ENCODE data around the gene UCK2.
A peak's percentile ranks its signal among the peaks of the same experiment; 100 is the strongest.
"Not testable (repeated sequence)": the region's sequence is repeated elsewhere in the genome, so short reads cannot be mapped to it uniquely, and the experiment has no call there.

The UCK2 gene
- long read RNA-seq, donor 1, transcript UCK2-201 (7 exons, 1,375 nt) = major isoform, 9 of 9 reads
- long read RNA-seq, donor 1, partial matches to known transcripts = 0 of 9 reads
- long read RNA-seq, donor 1, other reads (novel, unspliced or antisense) = 0 of 9 reads
- long read RNA-seq, donor 2, full-length matches to known transcripts = 4 of 4 reads
- long read RNA-seq, donor 2, partial matches to known transcripts = 0 of 4 reads
- long read RNA-seq, donor 2, other reads (novel, unspliced or antisense) = 0 of 4 reads
- long read RNA-seq, donor 3, partial matches to known transcripts = 0 of 4 reads
- long read RNA-seq, donor 3, other reads (novel, unspliced or antisense) = 0 of 4 reads
- long read RNA-seq, donor 4, full-length matches to known transcripts = 9 of 9 reads
- long read RNA-seq, donor 4, partial matches to known transcripts = 0 of 9 reads
- long read RNA-seq, donor 4, other reads (novel, unspliced or antisense) = 0 of 9 reads
- long read RNA-seq, donor 5, full-length matches to known transcripts = 4 of 4 reads
- long read RNA-seq, donor 5, partial matches to known transcripts = 0 of 4 reads
- long read RNA-seq, donor 5, other reads (novel, unspliced or antisense) = 0 of 4 reads
- long read RNA-seq, donor 6, full-length matches to known transcripts = 9 of 9 reads
- long read RNA-seq, donor 6, partial matches to known transcripts = 0 of 9 reads
- long read RNA-seq, donor 6, other reads (novel, unspliced or antisense) = 0 of 9 reads
- long read RNA-seq, donor 7, full-length matches to known transcripts = 16 of 16 reads
- long read RNA-seq, donor 7, partial matches to known transcripts = 0 of 16 reads
- long read RNA-seq, donor 7, other reads (novel, unspliced or antisense) = 0 of 16 reads
- long read RNA-seq, donor 8, full-length matches to known transcripts = 9 of 9 reads
- long read RNA-seq, donor 8, partial matches to known transcripts = 0 of 9 reads
- long read RNA-seq, donor 8, other reads (novel, unspliced or antisense) = 0 of 9 reads

- DNase-seq = peak; percentile 98
These were observed at the start of gene UCK2 for GRCh38 chr1:165827268-165828102. UCK2 (plus strand) TSS chr1:165827614; CDS start chr1:165827834, 220 bp downstream.

- not testable (repeated sequence) for DNase-seq
These were observed 49.2 kb upstream of the UCK2 start for GRCh38 chr1:165778197-165778596.

DNA sequence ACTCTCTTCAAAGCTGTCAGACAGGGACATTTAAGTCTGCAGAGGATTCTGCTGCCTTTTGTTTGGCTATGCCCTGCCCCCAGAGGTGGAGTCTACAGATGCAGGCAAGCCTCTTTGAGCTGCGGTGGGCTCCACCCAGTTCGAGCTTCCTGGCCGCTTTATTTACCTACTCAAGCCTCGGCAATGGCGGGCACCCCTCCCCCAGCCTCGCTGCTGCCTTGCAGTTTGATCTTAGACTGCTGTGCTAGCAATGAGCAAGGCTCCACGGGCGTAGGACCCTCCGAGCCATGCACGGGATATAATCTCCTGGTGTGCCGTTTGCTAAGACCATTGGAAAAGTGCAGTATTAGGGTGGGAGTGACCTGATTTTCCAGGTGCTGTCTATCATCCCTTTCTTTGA is 43.9 kb upstream of the UCK2 start:
- DNase-seq = not testable (repeated sequence)

DNA sequence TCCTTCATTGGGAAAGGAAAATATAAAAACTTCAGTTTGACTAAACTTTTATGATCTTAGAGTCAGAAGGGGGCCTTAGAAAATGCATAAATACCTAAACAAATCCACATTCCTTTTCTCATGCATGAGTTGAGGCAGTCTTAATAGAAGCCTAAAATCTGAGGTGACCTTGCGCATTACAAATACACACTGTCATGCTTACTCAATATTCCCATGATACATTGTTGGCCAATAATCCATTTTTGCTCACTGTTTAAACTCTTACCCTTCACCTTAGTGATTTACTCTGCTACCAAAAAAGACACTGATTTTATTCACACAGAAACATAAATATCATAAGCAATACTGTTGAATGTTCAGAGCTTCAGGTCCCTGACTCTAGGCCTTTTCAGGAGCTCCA is 39.7 kb upstream of the UCK2 start:
- no peak for DNase-seq

DNA sequence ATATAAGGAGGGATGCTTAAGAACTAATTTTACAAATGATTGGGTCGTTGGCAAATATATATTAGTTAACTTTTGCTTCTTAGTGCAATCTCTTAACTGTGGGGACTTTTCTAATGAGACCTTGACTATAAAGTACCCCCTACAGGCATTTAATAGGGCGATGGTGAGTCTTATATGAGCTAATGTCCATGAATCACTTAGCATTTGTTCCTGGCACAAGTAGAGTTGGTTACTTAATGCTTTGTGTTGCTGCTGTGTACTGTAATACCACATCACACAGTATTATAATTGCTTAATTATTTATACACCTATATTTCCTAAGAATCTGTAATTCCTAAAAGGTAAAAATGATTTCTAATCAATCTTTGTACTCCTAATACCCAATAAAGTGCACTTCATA is 33.5 kb upstream of the UCK2 start:
- DNase-seq = no peak

- DNase-seq = no peak
These were observed 31.5 kb upstream of the UCK2 start for GRCh38 chr1:165795894-165796293.

DNA sequence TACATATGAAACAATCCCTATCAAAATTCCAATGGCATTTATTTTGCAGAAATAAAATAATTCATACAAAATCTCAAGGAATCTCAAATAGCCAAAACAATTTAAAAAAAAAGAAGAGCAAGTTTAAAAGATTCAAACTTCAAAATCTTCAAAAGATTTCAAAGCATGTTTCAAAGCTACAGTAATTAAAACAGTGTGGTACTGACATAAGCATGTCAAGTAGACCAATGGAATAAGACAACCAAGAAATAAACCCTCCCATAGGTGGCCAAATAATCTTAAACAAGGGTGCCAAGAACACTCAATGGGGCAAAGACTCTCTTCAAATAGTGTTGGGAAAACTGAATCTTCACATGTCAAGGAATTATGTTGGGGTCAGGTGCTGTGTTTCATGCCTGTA is 28.0 kb upstream of the UCK2 start:
- no peak for DNase-seq

GRCh38 chr1:165804513-165804912 is 22.9 kb upstream of the UCK2 start:
- not testable (repeated sequence) for DNase-seq

DNA sequence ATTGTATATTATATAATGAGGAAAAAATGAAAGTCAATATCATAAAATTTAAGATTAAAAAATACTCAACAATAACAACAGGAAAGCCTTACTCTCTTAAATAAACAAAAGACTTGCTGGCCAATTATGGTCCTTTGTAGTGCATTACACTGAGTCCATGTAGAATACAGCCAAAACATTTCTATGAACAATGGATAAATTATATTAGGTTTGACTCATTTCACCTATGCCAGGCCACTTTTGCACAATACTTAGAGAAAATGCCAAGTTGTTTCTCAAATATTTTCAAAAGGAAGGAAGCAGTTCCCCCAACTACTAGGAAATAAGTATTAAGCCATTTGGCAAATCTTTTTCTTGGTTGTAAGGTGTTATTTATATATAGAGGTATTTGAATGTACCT is 19.8 kb upstream of the UCK2 start:
- no peak for DNase-seq

- no peak for DNase-seq
These were observed 11.7 kb upstream of the UCK2 start for GRCh38 chr1:165815725-165816124.

DNA sequence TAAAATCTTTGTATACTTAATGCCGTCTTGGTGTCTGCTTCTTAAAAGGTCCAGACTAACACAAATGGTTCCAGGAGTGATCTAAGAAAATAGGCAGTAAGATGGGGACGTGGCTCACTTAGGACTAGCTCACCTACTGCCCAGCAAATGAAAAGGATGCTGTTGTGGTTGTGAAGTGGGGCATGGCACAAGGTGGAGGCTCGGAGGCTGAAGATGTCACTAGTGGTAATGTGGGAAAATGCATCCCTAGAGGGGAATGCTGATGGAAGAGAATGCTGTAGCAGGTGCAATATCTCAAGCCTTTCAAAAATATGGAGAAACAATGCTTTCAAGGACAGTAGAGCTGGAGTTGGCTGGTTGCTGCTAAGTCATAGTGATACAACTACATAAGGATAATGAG is 11.3 kb upstream of the UCK2 start:
- DNase-seq = no peak

DNA sequence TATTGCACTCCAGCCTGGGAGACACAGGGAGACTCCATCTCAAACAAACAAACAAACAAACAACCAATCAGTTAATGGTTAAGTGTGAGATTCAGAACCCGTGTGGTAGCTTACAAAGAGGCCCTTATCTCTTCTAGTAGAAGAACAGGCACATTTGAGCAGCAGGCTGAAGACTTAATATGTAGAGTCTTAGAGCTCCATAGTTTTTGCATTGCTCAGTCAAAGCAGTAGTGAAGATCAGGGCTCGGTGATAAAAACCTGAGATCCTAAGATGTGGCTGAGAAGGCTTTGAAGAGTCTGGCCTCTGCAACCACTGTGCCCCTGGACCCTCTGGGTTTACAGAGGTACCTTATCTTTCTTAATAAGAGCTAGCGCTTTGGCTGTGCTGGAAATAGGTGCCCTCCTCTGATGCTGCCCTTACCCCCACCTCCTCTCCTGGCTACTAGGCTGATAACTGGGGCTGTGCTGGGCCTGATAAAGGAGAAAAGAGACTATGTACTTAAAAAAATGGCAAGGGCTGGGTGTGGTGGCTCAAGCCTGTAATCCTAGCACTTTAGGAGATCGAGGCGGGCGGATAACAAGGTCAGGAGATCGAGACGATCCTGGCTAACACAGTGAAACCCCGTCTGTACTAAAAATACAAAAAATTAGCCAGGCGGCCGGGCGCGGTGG is 10.5 kb upstream of the UCK2 start:
- DNase-seq = no peak

DNA sequence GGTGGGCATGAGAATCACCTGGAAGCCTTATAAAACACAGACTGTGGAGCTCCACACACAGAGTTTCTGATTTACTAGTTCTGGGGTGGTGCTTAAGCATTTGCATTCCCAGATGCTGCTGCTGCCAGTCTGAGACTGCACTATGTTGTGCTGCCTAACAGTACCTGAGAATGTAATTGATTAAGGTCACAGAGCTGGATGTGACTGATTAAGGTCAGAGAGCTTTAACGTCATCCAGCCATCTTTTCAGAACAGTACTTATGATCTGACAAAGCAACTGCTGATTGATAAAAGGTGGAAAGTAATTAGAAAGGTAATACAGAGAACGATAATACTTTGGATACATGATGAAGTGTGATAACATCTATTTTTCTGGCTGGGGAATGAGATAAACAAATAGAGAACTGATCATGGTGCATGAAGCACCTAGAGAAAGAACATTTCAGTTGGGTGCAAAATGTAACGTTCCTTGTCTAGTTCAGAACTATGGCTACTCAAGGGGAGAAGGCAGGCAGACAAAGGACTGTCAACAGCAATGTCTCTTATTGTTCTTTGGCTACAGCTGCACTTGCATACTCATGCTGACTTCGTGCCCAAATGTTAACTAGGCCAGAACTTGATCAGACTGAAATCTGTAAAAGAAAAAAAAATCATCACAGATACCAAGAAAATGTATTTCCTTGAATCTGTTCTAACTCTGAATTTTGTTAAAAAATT is 3.7 kb upstream of the UCK2 start:
- DNase-seq = no peak

DNA sequence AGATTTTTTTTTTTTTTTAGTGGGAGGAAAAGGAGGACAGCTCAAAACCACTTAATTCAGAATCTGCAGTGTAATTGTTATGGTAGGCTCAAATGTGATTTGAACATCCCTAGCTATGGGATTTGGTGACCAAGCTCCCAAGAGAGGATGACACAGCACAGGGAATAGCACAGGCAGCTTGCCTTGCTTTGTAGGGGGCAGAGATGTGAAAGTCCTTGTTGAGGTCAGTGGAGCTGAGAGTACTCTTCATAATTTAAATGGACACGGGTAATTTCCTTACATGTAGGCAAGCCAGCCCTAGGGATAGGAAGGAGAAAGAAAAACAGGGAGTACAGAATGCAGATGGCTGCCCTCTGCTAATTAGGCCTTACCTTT is 3.2 kb upstream of the UCK2 start:
- DNase-seq = no peak

DNA sequence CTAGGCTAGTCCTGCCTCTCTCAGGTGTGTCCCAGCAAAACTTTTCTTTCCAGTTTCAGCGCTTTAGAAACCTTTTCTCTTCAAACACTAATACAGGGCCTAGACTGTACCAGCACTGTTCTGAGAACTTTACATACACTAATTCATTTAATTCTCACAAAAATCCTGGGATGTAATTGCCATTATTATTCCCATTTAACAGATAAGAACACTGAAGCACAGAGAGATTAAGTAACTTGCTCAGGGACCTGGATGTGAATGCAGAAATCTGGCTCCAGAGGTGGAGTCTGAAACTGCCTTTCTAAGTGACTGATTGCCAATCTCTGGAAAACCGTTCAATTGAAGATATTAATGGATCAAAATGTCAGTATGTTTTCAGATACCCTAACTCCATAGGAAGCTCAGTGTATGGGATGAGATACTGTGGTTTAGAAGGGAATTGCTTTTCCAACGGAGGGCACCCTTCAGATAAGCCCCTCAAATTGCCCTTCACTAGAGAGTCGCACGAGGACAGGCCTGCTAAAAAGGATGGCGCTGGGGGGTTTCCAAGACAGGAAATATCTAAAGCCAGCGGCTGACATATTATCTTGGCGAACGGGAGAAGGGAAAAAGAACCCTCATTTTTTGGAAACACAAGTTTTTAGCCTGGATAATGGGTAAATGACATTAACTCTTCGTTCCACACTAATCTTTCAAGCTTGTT is 698 bp upstream of the UCK2 start:
- no peak for DNase-seq

DNA sequence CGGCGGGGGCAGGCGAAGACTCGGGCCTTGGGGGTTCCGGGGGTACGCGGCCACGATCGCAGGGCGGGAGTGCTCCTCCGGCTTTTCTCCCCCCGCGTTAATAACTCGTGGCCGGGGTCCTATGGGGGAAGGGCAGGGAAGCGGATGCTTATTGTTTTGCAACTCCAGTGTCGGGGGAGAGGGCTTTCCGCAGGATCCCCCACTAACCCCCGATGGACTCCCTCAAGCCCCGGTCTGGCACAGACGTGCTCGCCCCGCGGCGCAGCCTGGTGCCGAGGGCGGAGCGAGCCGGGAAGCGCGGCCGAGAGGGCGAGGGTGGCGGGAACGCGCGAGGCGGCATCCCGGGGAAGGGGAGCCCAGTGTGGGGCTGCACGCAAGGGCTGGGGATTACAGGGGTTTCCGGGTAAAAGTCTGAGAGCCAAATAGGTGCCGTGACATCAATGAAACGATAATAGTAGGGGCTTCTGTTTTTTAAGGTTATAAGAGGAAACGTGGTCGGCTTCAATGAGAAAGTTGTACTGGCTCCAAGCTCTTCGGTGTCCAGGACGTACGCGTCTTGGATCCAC is 772 bp downstream of the UCK2 start:
- peak; percentile 85 for DNase-seq

GRCh38 chr1:165828669-165829329 is 1.4 kb downstream of the UCK2 start:
- DNase-seq = peak; percentile 77

GRCh38 chr1:165829888-165830287 is 2.5 kb downstream of the UCK2 start:
- no peak for DNase-seq

DNA sequence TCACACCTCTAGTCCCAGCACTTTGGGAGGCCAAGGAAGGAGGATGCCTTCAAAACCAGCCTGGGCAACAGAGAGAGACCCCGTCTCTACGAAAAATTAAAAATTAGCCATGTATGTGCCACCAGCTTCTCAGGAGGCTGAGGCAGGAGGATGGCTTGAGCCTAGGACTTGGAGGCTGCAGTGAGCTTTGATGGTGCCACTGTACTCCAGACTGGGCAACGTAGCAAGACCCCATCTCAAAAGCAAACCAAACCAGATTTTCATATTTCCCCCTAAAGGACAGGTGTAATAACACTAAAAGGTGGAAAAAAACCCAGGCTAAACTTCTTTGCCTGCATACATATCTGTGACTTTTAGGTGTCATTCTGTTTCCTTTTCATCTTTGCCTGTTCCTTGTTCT is 3.7 kb downstream of the UCK2 start:
- no peak for DNase-seq

DNA sequence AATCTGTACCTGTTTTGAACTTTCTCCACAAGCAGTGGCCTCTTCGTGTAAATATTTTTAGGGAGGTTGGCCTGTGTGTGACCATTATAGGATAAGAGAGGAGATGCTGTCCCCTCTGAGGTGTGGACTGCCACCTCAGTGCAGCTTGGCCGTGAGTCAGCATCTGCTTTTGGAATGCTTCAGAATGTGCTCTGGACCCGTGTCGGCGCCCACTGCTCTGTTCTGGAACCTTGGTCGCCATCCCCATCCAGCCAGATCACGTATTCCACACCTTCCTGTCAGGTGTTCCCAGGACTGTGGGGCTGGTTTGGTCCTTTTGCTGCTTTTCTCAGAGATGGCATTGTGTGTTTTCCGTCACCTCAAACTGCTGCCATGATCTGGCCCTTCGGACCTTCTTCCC is 5.5 kb downstream of the UCK2 start:
- DNase-seq = no peak
